ENCODE measurements around the gene DPYD. TPM values are rescaled to one million over a fixed set of nuclear protein-coding genes. Genes with fewer than 3 reads are reported as not detected.
A peak's percentile ranks its signal among the peaks of the same experiment; 100 is the strongest.

DPYD gene
- total RNA-seq, 2 donors from 2014 or later: 4.9 to 11.7 TPM

DNA sequence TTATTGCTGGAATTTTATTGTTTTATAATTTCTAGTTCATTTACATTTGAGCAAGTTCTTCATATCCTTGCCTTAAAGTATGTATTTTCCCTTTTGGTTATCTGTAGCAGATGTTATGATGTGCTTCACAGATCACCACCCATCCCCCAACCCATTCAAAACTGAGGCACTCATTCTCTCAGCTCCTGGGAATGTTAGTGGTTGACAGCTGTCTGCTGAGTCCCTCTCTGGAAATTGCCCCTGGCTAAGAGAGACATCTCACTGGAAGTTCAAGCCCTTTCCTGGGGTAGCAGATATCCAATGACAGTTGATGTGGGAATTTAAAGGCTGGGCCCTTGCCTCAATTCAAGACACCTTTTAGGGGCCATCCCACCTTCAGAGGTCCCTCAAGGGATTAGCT, 4.3 kb upstream of the DPYD start:
- TF ChIP-seq, protein P1, sequence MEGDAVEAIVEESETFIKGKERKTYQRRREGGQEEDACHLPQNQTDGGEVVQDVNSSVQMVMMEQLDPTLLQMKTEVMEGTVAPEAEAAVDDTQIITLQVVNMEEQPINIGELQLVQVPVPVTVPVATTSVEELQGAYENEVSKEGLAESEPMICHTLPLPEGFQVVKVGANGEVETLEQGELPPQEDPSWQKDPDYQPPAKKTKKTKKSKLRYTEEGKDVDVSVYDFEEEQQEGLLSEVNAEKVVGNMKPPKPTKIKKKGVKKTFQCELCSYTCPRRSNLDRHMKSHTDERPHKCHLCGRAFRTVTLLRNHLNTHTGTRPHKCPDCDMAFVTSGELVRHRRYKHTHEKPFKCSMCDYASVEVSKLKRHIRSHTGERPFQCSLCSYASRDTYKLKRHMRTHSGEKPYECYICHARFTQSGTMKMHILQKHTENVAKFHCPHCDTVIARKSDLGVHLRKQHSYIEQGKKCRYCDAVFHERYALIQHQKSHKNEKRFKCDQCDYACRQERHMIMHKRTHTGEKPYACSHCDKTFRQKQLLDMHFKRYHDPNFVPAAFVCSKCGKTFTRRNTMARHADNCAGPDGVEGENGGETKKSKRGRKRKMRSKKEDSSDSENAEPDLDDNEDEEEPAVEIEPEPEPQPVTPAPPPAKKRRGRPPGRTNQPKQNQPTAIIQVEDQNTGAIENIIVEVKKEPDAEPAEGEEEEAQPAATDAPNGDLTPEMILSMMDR (IDR thresholded peaks at IDR 0.05): no peak
- no peak for DNase-seq
- H3K27me3 ChIP-seq: no peaks in the 10 kb centered on the region
- no peaks in the 10 kb centered on the region for H3K9me3 ChIP-seq
- H3K27ac ChIP-seq: no peak overlapping the region
- no peak overlapping the region for H3K4me3 ChIP-seq
- H3K9ac ChIP-seq (ENCODE audit: low read depth in 2 of 2, low read length in 2 of 2): no peak overlapping the region
- no peaks in the 10 kb centered on the region for H3K4me1 ChIP-seq
- H3K36me3 ChIP-seq: no peaks in the 10 kb centered on the region
- intact Hi-C loops (cut with DNase I): no loop called here

DNA sequence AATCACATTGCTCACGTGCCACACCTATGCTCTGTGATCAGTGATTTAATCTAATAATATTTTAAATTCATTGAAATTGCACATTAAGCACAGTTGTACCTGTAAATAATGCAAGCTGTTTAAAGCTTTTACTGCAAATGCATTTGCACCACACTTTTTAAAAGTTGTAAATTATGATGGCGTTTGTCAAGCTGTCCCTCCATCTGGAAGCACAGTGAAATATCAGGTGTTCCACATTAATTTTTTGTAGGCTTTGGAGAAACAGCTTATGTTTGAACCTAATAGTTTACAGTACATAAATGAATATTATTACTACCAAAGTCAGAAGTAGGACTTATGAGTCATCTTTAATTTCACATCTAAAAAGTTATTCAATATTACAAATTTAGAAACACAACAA, 3.0 kb upstream of the DPYD start:
- Histone ChIP-seq H3K4me3 (no peak overlapping the region), H3K9ac (ENCODE audit: low read depth in 2 of 2, low read length in 2 of 2) (no peak overlapping the region), H3K9me3 (no peaks in the 10 kb centered on the region), H3K4me1 (no peaks in the 10 kb centered on the region), H3K27me3 (no peaks in the 10 kb centered on the region), H3K36me3 (no peaks in the 10 kb centered on the region), H3K27ac (no peak overlapping the region)
- TF ChIP-seq, protein P1 (IDR thresholded peaks at IDR 0.05): no peak
- DNase-seq: no peak
- intact Hi-C loops (cut with DNase I): no loop called here

DNA sequence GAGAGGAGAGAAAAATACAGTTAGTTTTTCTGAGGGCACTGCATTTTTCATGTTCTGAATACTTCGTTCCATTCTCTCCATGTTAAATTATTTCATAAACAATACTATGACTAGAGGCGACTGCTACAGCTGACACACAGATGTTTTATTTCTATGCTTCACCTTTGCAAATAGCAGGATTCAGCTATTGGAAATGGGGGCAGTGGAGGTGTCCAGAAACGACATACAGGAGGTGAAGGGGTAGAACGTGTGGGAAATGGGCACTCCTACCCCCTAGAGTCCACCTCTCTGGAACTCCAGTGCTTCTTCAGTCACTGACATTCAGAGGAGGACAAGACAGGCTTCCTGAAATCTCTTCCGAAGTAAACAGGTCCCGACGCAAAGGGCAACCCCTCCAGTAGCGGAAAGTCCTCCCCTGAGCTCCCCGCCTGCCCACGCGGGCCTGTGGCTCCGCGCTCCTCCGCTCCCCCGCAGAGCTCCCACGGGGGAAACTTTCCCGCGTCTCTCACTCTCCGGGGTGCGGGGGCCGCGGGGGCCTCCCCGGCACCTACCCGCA, 480 bp downstream of the DPYD start:
- no peaks in the 10 kb centered on the region for H3K9me3 ChIP-seq
- intact Hi-C loops (cut with DNase I): no loop called here
- H3K9ac ChIP-seq (ENCODE audit: low read depth in 2 of 2, low read length in 2 of 2): peak overlapping the region; percentile 75 to 81
- H3K27ac ChIP-seq: peak overlapping the region; percentile 93
- H3K4me3 ChIP-seq: peak overlapping the region; percentile 79
- H3K27me3 ChIP-seq: no peaks in the 10 kb centered on the region
- H3K36me3 ChIP-seq: no peaks in the 10 kb centered on the region
- TF ChIP-seq, protein P1 (IDR thresholded peaks at IDR 0.05): no peak
- peak; percentile 41 for DNase-seq
- H3K4me1 ChIP-seq: no peaks in the 10 kb centered on the region

DNA sequence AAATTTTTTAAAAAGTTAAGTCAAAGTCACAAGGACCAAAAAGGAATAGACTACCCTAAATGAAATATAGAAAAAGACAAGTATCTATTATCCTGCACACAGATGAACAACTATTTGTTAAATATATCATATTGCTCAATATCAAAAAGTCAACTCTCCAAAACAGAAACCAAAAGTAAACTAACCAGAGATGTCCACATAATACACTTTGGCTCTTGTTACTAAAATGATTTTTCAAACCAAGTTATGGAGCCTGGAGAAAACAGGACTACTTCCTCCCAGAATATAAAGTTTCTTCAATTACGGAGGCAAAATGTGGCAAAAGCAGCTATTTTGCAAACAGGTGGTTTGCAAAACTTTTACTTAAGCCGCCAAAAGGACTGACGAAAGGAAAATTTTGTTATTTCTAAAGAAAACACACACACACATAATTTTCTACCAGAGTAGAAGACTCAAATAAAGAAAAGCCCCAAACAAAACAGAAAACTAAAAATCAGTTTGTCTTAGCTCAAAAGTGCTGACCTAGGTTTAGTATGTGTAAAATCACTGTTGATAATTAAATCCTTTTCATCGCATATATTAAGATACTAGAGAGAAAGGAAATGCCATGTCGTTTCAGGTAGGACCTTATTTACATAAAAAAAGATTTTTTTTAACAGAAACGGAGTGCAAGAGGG, 1.1 kb downstream of the DPYD start:
- intact Hi-C loops (cut with DNase I): no loop called here
- no peaks in the 10 kb centered on the region for H3K27me3 ChIP-seq
- H3K36me3 ChIP-seq: no peaks in the 10 kb centered on the region
- peak overlapping the region in 1 of 2 donors; percentile 75 for H3K9ac ChIP-seq (ENCODE audit: low read depth in 2 of 2, low read length in 2 of 2)
- H3K4me3 ChIP-seq: peak overlapping the region; percentile 79
- TF ChIP-seq, protein P1 (IDR thresholded peaks at IDR 0.05): no peak
- H3K4me1 ChIP-seq: no peaks in the 10 kb centered on the region
- no peak for DNase-seq
- peak overlapping the region; percentile 93 for H3K27ac ChIP-seq
- H3K9me3 ChIP-seq: no peaks in the 10 kb centered on the region

DNA sequence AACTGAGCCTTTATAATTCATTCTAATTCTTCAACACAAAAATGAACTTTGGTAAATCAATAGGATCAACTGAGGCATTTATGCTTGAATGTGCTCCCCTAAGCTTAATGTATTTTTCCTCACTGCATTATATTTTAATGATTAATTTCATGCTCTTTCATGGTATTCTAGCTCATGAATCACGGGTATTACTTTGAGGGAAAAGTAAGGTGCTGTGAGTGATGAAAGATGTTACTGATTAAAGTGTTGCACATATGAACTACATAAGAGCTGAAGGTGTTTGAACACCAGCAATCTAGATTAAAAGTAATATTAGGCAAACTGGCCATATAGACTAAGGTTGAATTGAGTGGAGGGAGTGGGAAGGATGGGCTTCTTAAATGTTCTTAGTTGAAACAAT, 1.9 kb downstream of the DPYD start:
- no peaks in the 10 kb centered on the region for H3K36me3 ChIP-seq
- H3K27ac ChIP-seq: no peak overlapping the region
- no peak overlapping the region for H3K4me3 ChIP-seq
- H3K9me3 ChIP-seq: no peaks in the 10 kb centered on the region
- H3K27me3 ChIP-seq: no peaks in the 10 kb centered on the region
- TF ChIP-seq, protein P1 (IDR thresholded peaks at IDR 0.05): no peak
- H3K4me1 ChIP-seq: no peaks in the 10 kb centered on the region
- H3K9ac ChIP-seq (ENCODE audit: low read depth in 2 of 2, low read length in 2 of 2): no peak overlapping the region
- no peak for DNase-seq
- intact Hi-C loops (cut with DNase I): no loop called here

Data from colonic mucosa (tissue), 4 donors.